Spleen (tissue), 11 donors: ENCODE results near the gene POLR2I. TPM values are rescaled to one million over a fixed set of nuclear protein-coding genes. Genes with fewer than 3 reads are reported as not detected.
A peak's percentile ranks its signal among the peaks of the same experiment; 100 is the strongest.

Experiments
- DNase-seq: peaks from one replicate; pipeline ENCODE4 v3.0.0-alpha.2; 2020
- H3K27ac ChIP-seq, 8 donors: fragments of 200-600 bp; sonication (generic) in 7 of 8; 1 replicate in 4 of 8; 2 replicates in 4 of 8; pipeline versions ENCODE4 v1.5.0 to v1.8.0; 2016 to 2021; ENCODE audit warnings: inconsistent platforms in 4 of 8, mild to moderate bottlenecking in 4 of 8, moderate library complexity in 1 of 8
- H3K27me3 ChIP-seq, 7 donors: fragments of 200-600 bp; sonication (generic) in 6 of 7; replicated peaks in 1 of 7; 1 replicate in 4 of 7; 2 replicates in 3 of 7; pipeline versions ENCODE4 v1.5.0 to v1.8.0; 2016 to 2021; ENCODE audit warnings: inconsistent platforms in 3 of 7, mild to moderate bottlenecking in 1 of 7
- H3K36me3 ChIP-seq, 6 donors: fragments of 200-600 bp; sonication (generic) in 5 of 6; 1 replicate in 4 of 6; 2 replicates in 2 of 6; pipeline versions ENCODE4 v1.5.0 to v1.8.0; 2016 to 2021; ENCODE audit warnings: inconsistent platforms in 2 of 6
- H3K4me1 ChIP-seq, 6 donors: fragments of 200-600 bp; sonication (generic) in 5 of 6; 1 replicate in 3 of 6; 2 replicates in 3 of 6; pipeline versions ENCODE4 v1.5.0 to v1.8.0; 2016 to 2021; ENCODE audit warnings: inconsistent platforms in 3 of 6
- H3K4me3 ChIP-seq, 8 donors: fragments of 200-600 bp; sonication (generic) in 7 of 8; 1 replicate in 4 of 8; 2 replicates in 4 of 8; pipeline versions ENCODE4 v1.5.0 to v1.8.0; 2016 to 2021; ENCODE audit warnings: inconsistent platforms in 4 of 8, mild to moderate bottlenecking in 4 of 8, moderate library complexity in 2 of 8
- H3K9me3 ChIP-seq, 8 donors: fragments of 200-600 bp; sonication (generic) in 7 of 8; 1 replicate in 4 of 8; 2 replicates in 4 of 8; pipeline versions ENCODE4 v1.5.0 to v1.8.0; 2016 to 2021; ENCODE audit warnings: inconsistent platforms in 4 of 8
- CTCF ChIP-seq, 11 experiments: fragments of 200-600 bp in 7 of 11; fragments of 450-650 bp in 4 of 11; sonication (generic) in 4 of 11; IDR thresholded peaks in 8 of 11; conservative IDR thresholded peaks in 3 of 11; 1 replicate in 7 of 11; 2 replicates in 4 of 11; pipeline versions ENCODE4 v1.4.0 to v1.8.0; 2016 to 2021; ENCODE audit warnings: antibody characterized with exemption in 11 of 11, inconsistent platforms in 4 of 11, mild to moderate bottlenecking in 1 of 11
- POLR2A ChIP-seq, 3 donors: fragments of 450-650 bp; IDR thresholded peaks; one replicate each; pipeline ENCODE4 v1.5.1; 2017; ENCODE audit warnings: antibody characterized with exemption in 3 of 3, mild to moderate bottlenecking in 1 of 3
- POLR2AphosphoS5 ChIP-seq, 3 donors: sonication (generic); formaldehyde crosslinking; IDR thresholded peaks; one replicate each; pipeline ENCODE4 v1.5.1; 2017; ENCODE audit warnings: antibody characterized with exemption in 3 of 3
- WGBS, 5 donors: extraction: QIAGEN DNeasy Blood & Tissue Kit in 3 of 5; methylation state at CpG; one replicate each; pipeline versions ENCODE4 v1.1.5 to v1.1.7; 2013 to 2018; 5-methylcytosine and 5-hydroxymethylcytosine counted together
- intact Hi-C: fragments of 100-400 bp; cut with DNase I; formaldehyde crosslinking; loops from one replicate; pipeline ENCODE4 v1.15.0; 2023; ENCODE audit warnings: low total_unique reads
- polyA plus RNA-seq, 3 donors: library from polyadenylated mRNA; stranded (reverse); fragments of 200-250 nt; gene quantifications; one replicate each; pipeline ENCODE4 v1.2.1, GENCODE V29; 2013
- total RNA-seq, 7 donors: library from RNA; depleted of rRNA in 3 of 7; stranded (reverse); fragments of >200 nt in 3 of 7; fragmentation: NEBNext Ultra II Directional in 4 of 7; extraction: Animal tissue kit (Norgen Biotek cat#: 25700) in 4 of 7; gene quantifications; one replicate each; pipeline versions ENCODE4 v1.1.0 to v1.2.1, GENCODE V29; 2016 to 2021
- donor health status: healthy with polysubstance abuse.
- donor health status: DM: no; HTN: no; CAD: no; lungs with moderate emphysema.
- donor health status: DM: no; HTN: no; CAD: no.
- donor health status: Bipolar disorder and iron deficiency.
- donor health status: healthy.
- donor health status: DM: no; HTN: no; CAD: no.
- donor health status: DM: yes; HTN: yes; CAD: no.

POLR2I gene
- total and polyA plus RNA-seq, 10 donors, result 23.1 to 60.3 (median 38.3) TPM

GRCh38 chr19:36110487-36111199 lies 4.0 kb downstream of the POLR2I start, which contains the start of gene OVOL3:
OVOL3 (plus strand) TSS chr19:36111143; CDS start chr19:36111203, 60 bp downstream.
- 49 to 90% (median 89%) methylated on average over 1 of the region's 1 CpG; no CpG with 5 or more reads in 2 of the 5 donors for WGBS, 5 donors
- Histone ChIP-seq H3K27me3 (no peaks in the 10 kb centered on the region), H3K27ac (no peak within 1 kb of the TSS), H3K36me3 (peaks cover 0 to 61% (median 23%) of the 10 kb centered on the region in 6 donors), H3K4me1 (peaks cover 8 to 25% (median 14%) of the 10 kb centered on the region in 6 donors), H3K4me3 (no peak within 1 kb of the TSS), H3K9me3 (no peaks in the 10 kb centered on the region)
- intact Hi-C loops, result loop anchor here (10.0 kb wide), 1 partner anchor 56 kb away; the partner anchor contains the start of genes THAP8 and WDR62
- TF ChIP-seq CTCF (IDR thresholded peaks at IDR 0.05 in 8 of 11, conservative IDR thresholded peaks at IDR 0.05 in 3 of 11) (no peak), POLR2AphosphoS5 (IDR thresholded peaks at IDR 0.05) (no peak), POLR2A (IDR thresholded peaks at IDR 0.05) (no peak)
- no peak for DNase-seq

GRCh38 chr19:36108684-36109083 lies 6.0 kb downstream of the POLR2I start:
- WGBS, 5 donors, result 85 to 100% (median 93%) methylated on average over 3 of the region's 3 CpGs
- TF ChIP-seq CTCF (IDR thresholded peaks at IDR 0.05 in 8 of 11, conservative IDR thresholded peaks at IDR 0.05 in 3 of 11) (no peak), POLR2A (IDR thresholded peaks at IDR 0.05) (no peak), POLR2AphosphoS5 (IDR thresholded peaks at IDR 0.05) (no peak)
- intact Hi-C loops, result no loop called here
- no peak overlapping the region for H3K27ac ChIP-seq
- no peak overlapping the region for H3K4me3 ChIP-seq
- H3K27me3 ChIP-seq, result no peaks in the 10 kb centered on the region
- peaks cover 0 to 80% (median 23%) of the 10 kb centered on the region in 6 donors for H3K36me3 ChIP-seq
- no peaks in the 10 kb centered on the region for H3K9me3 ChIP-seq
- no peak for DNase-seq
- peaks cover 3 to 13% (median 7%) of the 10 kb centered on the region in 6 donors for H3K4me1 ChIP-seq

GRCh38 chr19:36106991-36107390 lies 7.7 kb downstream of the POLR2I start:
- Histone ChIP-seq H3K4me1 (no peaks in the 10 kb centered on the region), H3K9me3 (no peaks in the 10 kb centered on the region), H3K27me3 (no peaks in the 10 kb centered on the region), H3K36me3 (peaks cover 0 to 80% (median 8%) of the 10 kb centered on the region in 6 donors), H3K4me3 (no peak overlapping the region), H3K27ac (no peak overlapping the region)
- DNase-seq, result no peak
- intact Hi-C loops, result no loop called here
- WGBS, 5 donors, result 83 to 95% (median 85%) methylated on average over 4 to 5 of the region's 5 CpGs
- TF ChIP-seq CTCF (IDR thresholded peaks at IDR 0.05 in 8 of 11, conservative IDR thresholded peaks at IDR 0.05 in 3 of 11) (no peak), POLR2AphosphoS5 (IDR thresholded peaks at IDR 0.05) (no peak), POLR2A (IDR thresholded peaks at IDR 0.05) (no peak)

- H3K4me1 ChIP-seq, result peaks cover 0 to 3% (median under 1%) of the 10 kb centered on the region in 6 donors
- H3K27ac ChIP-seq, result no peak overlapping the region
- no peaks in the 10 kb centered on the region for H3K27me3 ChIP-seq
- intact Hi-C loops, result no loop called here
- WGBS, 5 donors, result 89 to 96% (median 96%) methylated on average over 6 of the region's 6 CpGs
- TF ChIP-seq POLR2A (IDR thresholded peaks at IDR 0.05) (no peak), POLR2AphosphoS5 (IDR thresholded peaks at IDR 0.05) (peak in 1 of 3 donors; percentile 21)
- H3K9me3 ChIP-seq, result no peaks in the 10 kb centered on the region
- H3K36me3 ChIP-seq, result peaks cover 0 to 80% (median 6%) of the 10 kb centered on the region in 6 donors
- no peak overlapping the region for H3K4me3 ChIP-seq
- no peak for DNase-seq
Measured at GRCh38 chr19:36106441-36106840, 8.2 kb downstream of the POLR2I start.
